K562 (cell line): ENCODE results near the gene EEFSEC. TPM values are rescaled to one million over a fixed set of nuclear protein-coding genes. Genes with fewer than 3 reads are reported as not detected.

ENCODE experiments used
- ATAC-seq: fragments of 200-7000 bp; cut with Tn5 transposase; 3 replicates; pipeline ENCODE4 v1.9.1; 2020; ENCODE audit warnings: moderate library complexity
- BruUV-seq: library from RNA; stranded (reverse); fragments of 400-500 nt; replicated peaks from 2 replicates; lab custom pipeline; 2021; lab: Mats Ljungman, UMichigan
- CTCF ChIA-PET: fragments of 300-600 bp; formaldehyde crosslinking; extraction: SDS; loops from one replicate; lab custom pipeline; 2021; ENCODE audit warnings: low intra/inter-chr PET ratio; lab: Yijun Ruan, JAX
- POLR2A ChIA-PET: fragments of 300-600, 350-650 bp; sonication (Branson Sonifier 250); formaldehyde crosslinking; extraction: SDS; loops from one replicate; lab custom pipeline; 2021; ENCODE audit warnings: antibody characterized with exemption, inconsistent platforms; lab: Yijun Ruan, JAX
- DNase-seq, 4 experiments: peaks; one replicate each; pipeline versions ENCODE4 v3.0.0 to v3.0.0-alpha.2; 2011 to 2018; ENCODE audit warnings: low spot score in 3 of 4, mixed read lengths in 3 of 4; ENCODE audit errors: extremely low read depth in 1 of 4
- FAIRE-seq: peaks from 2 replicates; lab custom pipeline; 2011; peaks lifted over from hg19 to GRCh38; lab: Jason Lieb, UNC
- H2AFZ ChIP-seq: 2 replicates; pipeline ENCODE4 v1.6.0; 2011; ENCODE audit warnings: low read depth, low read length, control low read depth, inconsistent platforms
- H3K27ac ChIP-seq: fragments of 200-600 bp; 3 replicates; pipeline ENCODE4 v1.8.0; 2011; ENCODE audit warnings: low read depth, mild to moderate bottlenecking, control low read depth, inconsistent platforms, low read length, moderate library complexity, mixed read lengths; ENCODE audit errors: extremely low read depth
- H3K27me3 ChIP-seq, 2 experiments: fragments of 300-600 bp in 1 of 2; 2 replicates in 1 of 2; 3 replicates in 1 of 2; pipeline versions ENCODE4 v1.6.0 to v1.8.0; 2011; ENCODE audit warnings: inconsistent platforms in 2 of 2, low read length in 2 of 2, mild to moderate bottlenecking in 1 of 2, mixed read lengths in 1 of 2, moderate library complexity in 1 of 2; ENCODE audit not compliant: control insufficient read depth in 2 of 2, insufficient read depth in 2 of 2
- H3K36me3 ChIP-seq: fragments of 300-600 bp; 3 replicates; pipeline ENCODE4 v1.8.0; 2011; ENCODE audit warnings: mild to moderate bottlenecking, low read length, inconsistent platforms; ENCODE audit not compliant: control insufficient read depth, insufficient read depth
- H3K4me1 ChIP-seq, 2 experiments: fragments of 200-600 bp in 1 of 2; replicated peaks in 1 of 2; 2 replicates in 1 of 2; 3 replicates in 1 of 2; pipeline versions ENCODE4 v1.5.1 to v1.8.0; 2011; ENCODE audit warnings: inconsistent platforms in 2 of 2, low read length in 2 of 2, mild to moderate bottlenecking in 1 of 2, mixed read lengths in 1 of 2, moderate library complexity in 1 of 2; ENCODE audit not compliant: control insufficient read depth in 2 of 2, insufficient read depth in 2 of 2
- H3K4me2 ChIP-seq: 2 replicates; pipeline ENCODE4 v1.6.1; 2011; ENCODE audit warnings: low read length, control low read depth, inconsistent platforms, mixed read lengths; ENCODE audit not compliant: insufficient read depth
- H3K4me3 ChIP-seq: fragments of 200-600 bp; sonication (generic), shearing (Covaris generic); 2 replicates; pipeline ENCODE4 v1.5.1; 2016; ENCODE audit warnings: control low read depth, inconsistent platforms
- H3K79me2 ChIP-seq: fragments of 200-600 bp; 3 replicates; pipeline ENCODE4 v1.8.0; 2011; ENCODE audit warnings: low read length, inconsistent platforms; ENCODE audit not compliant: control insufficient read depth, insufficient read depth
- H3K9ac ChIP-seq, 2 experiments: 2 replicates each; pipeline versions ENCODE4 v1.6.0 to v1.6.1; 2011; ENCODE audit warnings: low read depth in 2 of 2, low read length in 2 of 2, control low read depth in 1 of 2, inconsistent platforms in 1 of 2, mild to moderate bottlenecking in 1 of 2, mixed read lengths in 1 of 2; ENCODE audit not compliant: insufficient read depth in 1 of 2
- H3K9me1 ChIP-seq: one replicate; pipeline ENCODE4 v1.6.0; 2011; ENCODE audit warnings: inconsistent platforms, mild to moderate bottlenecking, low read length, moderate library complexity; ENCODE audit not compliant: control insufficient read depth, insufficient read depth
- H3K9me3 ChIP-seq: replicated peaks from 2 replicates; pipeline ENCODE4 v1.5.1; 2011; ENCODE audit warnings: low read depth, low read length, inconsistent platforms; ENCODE audit not compliant: control insufficient read depth, insufficient read depth
- H4K20me1 ChIP-seq: replicated peaks from 2 replicates; pipeline ENCODE4 v1.6.1; 2011; ENCODE audit warnings: low read length, inconsistent platforms, mixed read lengths; ENCODE audit not compliant: control insufficient read depth, insufficient read depth
- CEBPB ChIP-seq: fragments of 450-650 bp; IDR thresholded peaks from 2 replicates; pipeline ENCODE4 v1.6.1; 2016; ENCODE audit warnings: missing genetic modification characterization, missing compliant biosample characterization
- DMBX1 ChIP-seq: fragments of 250-450 bp; sonication (Bioruptor Pico); IDR thresholded peaks from 2 replicates; pipeline ENCODE4 v1.8.0; 2022; ENCODE audit warnings: inconsistent platforms, mild to moderate bottlenecking, moderate library complexity, borderline replicate concordance
- PTBP1 ChIP-seq: fragments of 200-400 bp; formaldehyde crosslinking; IDR thresholded peaks from 2 replicates; pipeline ENCODE4 v1.6.1; 2017; ENCODE audit warnings: low read depth, low read length
- RBM22 ChIP-seq: fragments of 200-400 bp; formaldehyde crosslinking; IDR thresholded peaks from 2 replicates; pipeline ENCODE4 v1.6.1; 2018; ENCODE audit warnings: low read length, low read depth; ENCODE audit not compliant: poor library complexity, severe bottlenecking
- TAL1 ChIP-seq: fragments of 450-650 bp; IDR thresholded peaks from 2 replicates; pipeline ENCODE4 v1.6.1; 2016; ENCODE audit warnings: mild to moderate bottlenecking
- ZFPM2 ChIP-seq: fragments of 250-450 bp; sonication (Bioruptor Pico); IDR thresholded peaks from 2 replicates; pipeline ENCODE4 v1.5.1; 2022; ENCODE audit warnings: mild to moderate bottlenecking
- ZKSCAN1 ChIP-seq: fragments of 150-350 bp; IDR thresholded peaks from 2 replicates; pipeline ENCODE4 v1.6.1; 2016; ENCODE audit warnings: low read depth, low read length
- ZNF175 ChIP-seq: fragments of 200-800 bp; sonication (Bioruptor generic); IDR thresholded peaks from 2 replicates; pipeline ENCODE4 v1.6.1; 2016; ENCODE audit warnings: low read depth, mild to moderate bottlenecking, missing genetic modification characterization, missing compliant biosample characterization
- WGBS: fragments of 100-300 bp; shearing (Covaris generic); methylation state at CpG from one replicate; pipeline ENCODE4 v1.1.6; 2016; ENCODE audit warnings: low coverage, mixed read lengths; ENCODE audit not compliant: insufficient coverage; ENCODE audit errors: missing lambda C conversion rate; 5-methylcytosine and 5-hydroxymethylcytosine counted together
- in situ Hi-C: fragments of 300-500 bp; cut with MboI; formaldehyde crosslinking; loops from 4 replicates; pipeline ENCODE4 v1.15.0; 2018; ENCODE audit warnings: inconsistent platforms, mixed read lengths
- intact Hi-C: fragments of 100-400 bp; cut with micrococcal nuclease; formaldehyde crosslinking; loops from 2 replicates; pipeline ENCODE4 v1.14.2; 2022
- polyA plus RNA-seq, 8 experiments: library from polyadenylated mRNA; depleted of rRNA in 4 of 8; stranded (reverse) in 5 of 8; unstranded in 3 of 8; fragments of >200 nt; fragmentation: Nextera tagmentation in 2 of 8; fragmentation: Illumina TruSeq in 1 of 8; extraction: Ambion mirVana in 2 of 8; extraction: Trizol in 1 of 8; gene quantifications; 2 replicates each; pipeline versions ENCODE4 v1.2.1 to v1.2.3, GENCODE V29; 2011 to 2014; ENCODE audit warnings: inconsistent platforms in 1 of 8, missing spikeins in 1 of 8
- total RNA-seq, 7 experiments: library from RNA; depleted of rRNA in 6 of 7; stranded (reverse); fragments of >200 nt in 6 of 7; fragmentation: Illumina TruSeq in 2 of 7; extraction: Trizol in 2 of 7; gene quantifications; 2 replicates each; pipeline versions ENCODE4 v1.2.1 to v1.2.3, GENCODE V29; 2011 to 2021; ENCODE audit warnings: low replicate concordance in 1 of 7
- TF ChIP-seq, protein P1 (sequence below), 2 experiments: IDR thresholded peaks in 1 of 2; conservative IDR thresholded peaks in 1 of 2; 2 replicates each; pipeline ENCODE4 v1.6.1; 2016; ENCODE audit warnings: low read depth in 2 of 2, mild to moderate bottlenecking in 1 of 2, missing compliant biosample characterization in 1 of 2, missing genetic modification characterization in 1 of 2, moderate library complexity in 1 of 2

EEFSEC gene
- total and polyA plus RNA-seq, 9 of the 15 experiments (the other 6 are each of a cell fraction or from before 2014, with no cell fraction given) = 0.35 to 11.8 (median 7.7) TPM

DNA sequence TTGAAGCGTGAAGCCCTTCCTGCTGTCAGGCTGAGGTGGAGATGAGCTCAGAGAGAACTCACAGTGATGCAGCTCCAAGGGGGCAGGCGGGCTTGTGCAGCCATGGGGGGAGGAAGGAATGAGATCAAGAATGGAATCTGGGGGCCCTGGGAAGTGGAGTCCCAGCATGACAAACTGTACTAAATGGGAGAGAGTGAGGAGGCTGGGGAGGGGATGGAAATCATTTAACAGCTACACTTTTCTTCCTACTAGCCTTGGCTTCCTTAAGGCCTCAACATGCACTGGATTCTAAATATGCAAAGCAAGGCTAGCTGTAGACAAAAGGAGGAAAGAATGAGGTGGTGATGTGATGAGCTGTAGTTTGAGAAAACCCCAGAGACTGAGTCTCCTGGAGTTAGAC is 133.9 kb downstream of the EEFSEC start:
- no peaks in the 10 kb centered on the region for H3K79me2 ChIP-seq
- H3K36me3 ChIP-seq = peaks cover 3% of the 10 kb centered on the region; the same call in 1 of the 3 replicates
- H3K4me3 ChIP-seq = no peak overlapping the region
- no peaks in the 10 kb centered on the region for H4K20me1 ChIP-seq
- intact Hi-C loops = no loop called here
- ATAC-seq = no peak
- WGBS = 69% methylated on average over 2 of the region's 2 CpGs
- H3K4me2 ChIP-seq = no peak overlapping the region
- FAIRE-seq = no peak
- CTCF ChIA-PET = no interaction called here
- no TSS peak for BruUV-seq
- no peak for DNase-seq
- no peak overlapping the region for H2AFZ ChIP-seq
- H3K4me1 ChIP-seq = no peaks in the 10 kb centered on the region; a peak in 1 of 5 replicates
- H3K27ac ChIP-seq = no peak overlapping the region
- H3K27me3 ChIP-seq = no peaks in the 10 kb centered on the region
- POLR2A ChIA-PET = no interaction called here
- no peak overlapping the region for H3K9ac ChIP-seq
- no peaks in the 10 kb centered on the region for H3K9me1 ChIP-seq
- no peaks in the 10 kb centered on the region for H3K9me3 ChIP-seq
- in situ Hi-C loops = no loop called here
- no peak for TF ChIP-seq TAL1
- no peak for TF ChIP-seq DMBX1
- no peak for TF ChIP-seq PTBP1
- TF ChIP-seq ZFPM2 (CRISPR knock-in tag) = no peak

DNA sequence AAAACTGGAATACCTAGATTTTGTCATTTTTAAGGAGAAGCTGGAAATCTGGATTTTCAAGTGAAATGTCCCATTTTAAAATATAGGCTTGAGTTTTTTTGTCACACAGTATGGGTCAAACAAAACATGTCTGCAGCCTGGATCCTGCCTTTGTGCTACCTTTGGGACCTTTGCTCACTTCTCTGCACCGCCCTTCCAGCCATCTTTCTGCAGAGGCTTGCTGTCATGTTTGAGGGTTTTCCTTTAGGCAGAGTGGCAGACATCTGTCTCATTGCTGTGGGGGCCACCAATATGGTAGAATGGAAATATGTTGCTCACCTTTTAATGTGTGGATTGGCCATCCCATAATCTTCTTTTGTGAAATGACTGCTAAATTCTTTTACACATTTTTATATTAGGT is 136.3 kb downstream of the EEFSEC start:
- Histone ChIP-seq H3K79me2 (no peaks in the 10 kb centered on the region), H3K4me3 (no peak overlapping the region), H2AFZ (no peak overlapping the region), H4K20me1 (no peaks in the 10 kb centered on the region), H3K27me3 (no peaks in the 10 kb centered on the region), H3K9me3 (no peaks in the 10 kb centered on the region), H3K36me3 (peaks cover 3% of the 10 kb centered on the region; the same call in 1 of the 3 replicates), H3K9me1 (no peaks in the 10 kb centered on the region), H3K4me1 (no peaks in the 10 kb centered on the region; a peak in 1 of 5 replicates), H3K4me2 (no peak overlapping the region), H3K9ac (no peak overlapping the region), H3K27ac (no peak overlapping the region)
- ATAC-seq (no peak), DNase-seq (no peak), FAIRE-seq (no peak)
- no peak for TF ChIP-seq RBM22
- TF ChIP-seq, protein P1, sequence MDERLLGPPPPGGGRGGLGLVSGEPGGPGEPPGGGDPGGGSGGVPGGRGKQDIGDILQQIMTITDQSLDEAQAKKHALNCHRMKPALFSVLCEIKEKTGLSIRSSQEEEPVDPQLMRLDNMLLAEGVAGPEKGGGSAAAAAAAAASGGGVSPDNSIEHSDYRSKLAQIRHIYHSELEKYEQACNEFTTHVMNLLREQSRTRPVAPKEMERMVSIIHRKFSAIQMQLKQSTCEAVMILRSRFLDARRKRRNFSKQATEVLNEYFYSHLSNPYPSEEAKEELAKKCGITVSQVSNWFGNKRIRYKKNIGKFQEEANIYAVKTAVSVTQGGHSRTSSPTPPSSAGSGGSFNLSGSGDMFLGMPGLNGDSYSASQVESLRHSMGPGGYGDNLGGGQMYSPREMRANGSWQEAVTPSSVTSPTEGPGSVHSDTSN (CRISPR knock-in tag; IDR thresholded peaks at IDR 0.05; ENCODE audit: low read depth) = no peak
- TF ChIP-seq, protein P1 (tag; conservative IDR thresholded peaks at IDR 0.05; ENCODE audit: low read depth) = no peak
- no peak for TF ChIP-seq CEBPB (tag)
- no peak for TF ChIP-seq ZKSCAN1
- TF ChIP-seq ZNF175 (CRISPR knock-in tag) = no peak
- intact Hi-C loops = no loop called here
- WGBS = 25% methylated on average over 1 of the region's 1 CpG
- POLR2A ChIA-PET = no interaction called here
- in situ Hi-C loops = no loop called here
- CTCF ChIA-PET = no interaction called here
- no TSS peak for BruUV-seq
